Liver (tissue), 3 donors: ENCODE results near the gene DAG1.

Experiments used
- GABPA ChIP-seq, 2 donors: IDR thresholded peaks in 1 of 2; conservative IDR thresholded peaks in 1 of 2; 2 replicates each; pipeline ENCODE4 v1.6.1; 2016; ENCODE audit warnings: antibody characterized with exemption in 2 of 2, mild to moderate bottlenecking in 1 of 2, moderate library complexity in 1 of 2
- SP1 ChIP-seq: IDR thresholded peaks from 2 replicates; pipeline ENCODE4 v1.6.1; 2018; ENCODE audit warnings: antibody characterized with exemption, mild to moderate bottlenecking
- TF ChIP-seq, protein P1 (sequence below): fragments of 150-350 bp; IDR thresholded peaks from 2 replicates; pipeline ENCODE4 v1.5.1; 2017; ENCODE audit warnings: improper control_type of control experiment, low read depth, low read length; ENCODE audit not compliant: missing input control
- TF ChIP-seq, protein P2 (sequence below): IDR thresholded peaks from 2 replicates; pipeline ENCODE4 v1.6.1; 2016; ENCODE audit warnings: antibody characterized with exemption, mild to moderate bottlenecking
- donor health status: healthy.
- donor health status: healthy.

DNA sequence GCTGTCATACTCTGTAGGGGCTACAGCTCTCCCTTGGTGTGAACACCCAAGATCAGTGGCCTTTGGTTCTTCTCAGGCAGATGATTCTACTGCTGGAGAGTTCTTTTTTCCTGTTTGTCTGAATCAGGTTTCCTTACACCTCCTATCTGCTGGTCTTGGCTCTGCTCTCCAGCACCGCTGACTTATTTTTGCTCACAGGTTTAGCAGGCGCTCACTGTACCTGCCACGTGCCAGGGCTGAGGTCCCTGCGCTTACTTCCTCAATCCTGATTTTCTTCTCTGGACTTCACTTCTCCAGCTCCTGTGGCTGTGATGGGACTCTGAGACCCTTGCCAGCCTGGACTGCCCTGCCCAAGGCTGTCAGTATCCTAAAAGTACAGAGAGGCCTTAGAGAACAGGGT is 93.7 kb downstream of the DAG1 start:
- TF ChIP-seq, protein P1, sequence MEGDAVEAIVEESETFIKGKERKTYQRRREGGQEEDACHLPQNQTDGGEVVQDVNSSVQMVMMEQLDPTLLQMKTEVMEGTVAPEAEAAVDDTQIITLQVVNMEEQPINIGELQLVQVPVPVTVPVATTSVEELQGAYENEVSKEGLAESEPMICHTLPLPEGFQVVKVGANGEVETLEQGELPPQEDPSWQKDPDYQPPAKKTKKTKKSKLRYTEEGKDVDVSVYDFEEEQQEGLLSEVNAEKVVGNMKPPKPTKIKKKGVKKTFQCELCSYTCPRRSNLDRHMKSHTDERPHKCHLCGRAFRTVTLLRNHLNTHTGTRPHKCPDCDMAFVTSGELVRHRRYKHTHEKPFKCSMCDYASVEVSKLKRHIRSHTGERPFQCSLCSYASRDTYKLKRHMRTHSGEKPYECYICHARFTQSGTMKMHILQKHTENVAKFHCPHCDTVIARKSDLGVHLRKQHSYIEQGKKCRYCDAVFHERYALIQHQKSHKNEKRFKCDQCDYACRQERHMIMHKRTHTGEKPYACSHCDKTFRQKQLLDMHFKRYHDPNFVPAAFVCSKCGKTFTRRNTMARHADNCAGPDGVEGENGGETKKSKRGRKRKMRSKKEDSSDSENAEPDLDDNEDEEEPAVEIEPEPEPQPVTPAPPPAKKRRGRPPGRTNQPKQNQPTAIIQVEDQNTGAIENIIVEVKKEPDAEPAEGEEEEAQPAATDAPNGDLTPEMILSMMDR: no peak
- no peak for TF ChIP-seq SP1
- TF ChIP-seq, protein P2, sequence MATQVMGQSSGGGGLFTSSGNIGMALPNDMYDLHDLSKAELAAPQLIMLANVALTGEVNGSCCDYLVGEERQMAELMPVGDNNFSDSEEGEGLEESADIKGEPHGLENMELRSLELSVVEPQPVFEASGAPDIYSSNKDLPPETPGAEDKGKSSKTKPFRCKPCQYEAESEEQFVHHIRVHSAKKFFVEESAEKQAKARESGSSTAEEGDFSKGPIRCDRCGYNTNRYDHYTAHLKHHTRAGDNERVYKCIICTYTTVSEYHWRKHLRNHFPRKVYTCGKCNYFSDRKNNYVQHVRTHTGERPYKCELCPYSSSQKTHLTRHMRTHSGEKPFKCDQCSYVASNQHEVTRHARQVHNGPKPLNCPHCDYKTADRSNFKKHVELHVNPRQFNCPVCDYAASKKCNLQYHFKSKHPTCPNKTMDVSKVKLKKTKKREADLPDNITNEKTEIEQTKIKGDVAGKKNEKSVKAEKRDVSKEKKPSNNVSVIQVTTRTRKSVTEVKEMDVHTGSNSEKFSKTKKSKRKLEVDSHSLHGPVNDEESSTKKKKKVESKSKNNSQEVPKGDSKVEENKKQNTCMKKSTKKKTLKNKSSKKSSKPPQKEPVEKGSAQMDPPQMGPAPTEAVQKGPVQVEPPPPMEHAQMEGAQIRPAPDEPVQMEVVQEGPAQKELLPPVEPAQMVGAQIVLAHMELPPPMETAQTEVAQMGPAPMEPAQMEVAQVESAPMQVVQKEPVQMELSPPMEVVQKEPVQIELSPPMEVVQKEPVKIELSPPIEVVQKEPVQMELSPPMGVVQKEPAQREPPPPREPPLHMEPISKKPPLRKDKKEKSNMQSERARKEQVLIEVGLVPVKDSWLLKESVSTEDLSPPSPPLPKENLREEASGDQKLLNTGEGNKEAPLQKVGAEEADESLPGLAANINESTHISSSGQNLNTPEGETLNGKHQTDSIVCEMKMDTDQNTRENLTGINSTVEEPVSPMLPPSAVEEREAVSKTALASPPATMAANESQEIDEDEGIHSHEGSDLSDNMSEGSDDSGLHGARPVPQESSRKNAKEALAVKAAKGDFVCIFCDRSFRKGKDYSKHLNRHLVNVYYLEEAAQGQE: no peak
- TF ChIP-seq GABPA (IDR thresholded peaks at IDR 0.05 in 1 of 2, conservative IDR thresholded peaks at IDR 0.05 in 1 of 2): no peak
